NCI-H1105 treated with DMSO at 0.1 percent for 48 hours (cell line): Measurements from ENCODE around the gene UFSP2.

Experiments used
- DNase-seq: peaks from one replicate; lab custom pipeline; 2025; lab: John Stamatoyannopoulos, UW

The UFSP2 gene

GRCh38 chr4:185352741-185353140 is 73.0 kb downstream of the UFSP2 start:
- no peak for DNase-seq

GRCh38 chr4:185352202-185352601 is 73.6 kb downstream of the UFSP2 start:
- no peak for DNase-seq

DNA sequence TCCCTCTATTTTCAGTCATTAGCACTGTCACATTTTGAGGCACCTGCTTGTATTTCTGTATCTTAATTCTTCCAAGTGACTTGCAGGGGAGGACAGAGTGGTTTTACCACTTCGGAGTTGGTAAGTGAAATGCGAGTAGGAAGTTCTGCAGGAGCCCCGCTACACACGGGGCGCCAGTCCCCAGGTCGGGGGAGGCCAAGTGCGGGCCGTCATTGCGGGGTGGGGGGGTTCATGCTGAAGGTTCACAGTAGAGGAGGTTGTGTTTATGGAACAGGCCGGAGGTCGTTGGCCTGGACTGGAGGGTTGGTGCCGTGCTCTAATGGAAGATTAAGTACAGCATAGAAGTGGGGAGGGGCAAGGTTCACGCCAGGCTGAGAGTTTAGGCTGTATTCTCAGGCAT is 74.1 kb downstream of the UFSP2 start:
- no peak for DNase-seq
